Retinal pigment epithelial cell (primary cell): ENCODE results near the gene UNC5C.

Experiments used
- DNase-seq: peaks from one replicate; pipeline ENCODE4 v3.0.0-alpha.2; 2010; ENCODE audit warnings: low read depth
- H3K4me3 ChIP-seq: 2 replicates; pipeline ENCODE4 v1.5.1; 2011; ENCODE audit warnings: mild to moderate bottlenecking, low read length, control low read depth, moderate library complexity
- CTCF ChIP-seq: conservative IDR thresholded peaks from 2 replicates; pipeline ENCODE4 v1.5.1; 2011; ENCODE audit warnings: low read depth, low read length, control low read depth, inconsistent platforms

The UNC5C gene

GRCh38 chr4:95472534-95472933 lies 76.2 kb downstream of the UNC5C start:
- no peak overlapping the region for H3K4me3 ChIP-seq
- DNase-seq, result no peak
- no peak for TF ChIP-seq CTCF

- TF ChIP-seq CTCF, result no peak
- DNase-seq, result no peak
- no peak overlapping the region for H3K4me3 ChIP-seq
Measured at GRCh38 chr4:95470622-95471021, 78.2 kb downstream of the UNC5C start.

GRCh38 chr4:95469617-95470016 lies 79.2 kb downstream of the UNC5C start:
- DNase-seq, result no peak
- no peak overlapping the region for H3K4me3 ChIP-seq
- no peak for TF ChIP-seq CTCF

- no peak for TF ChIP-seq CTCF
- H3K4me3 ChIP-seq, result no peak overlapping the region
- no peak for DNase-seq
Measured at GRCh38 chr4:95466791-95467190, 82.0 kb downstream of the UNC5C start.

- no peak for TF ChIP-seq CTCF
- no peak for DNase-seq
- no peak overlapping the region for H3K4me3 ChIP-seq
Measured at GRCh38 chr4:95465010-95465409, 83.8 kb downstream of the UNC5C start.

GRCh38 chr4:95462921-95463320 lies 85.9 kb downstream of the UNC5C start:
- no peak for DNase-seq
- no peak overlapping the region for H3K4me3 ChIP-seq
- no peak for TF ChIP-seq CTCF

- no peak for DNase-seq
- no peak overlapping the region for H3K4me3 ChIP-seq
- TF ChIP-seq CTCF, result no peak
Measured at GRCh38 chr4:95457353-95457752, 91.4 kb downstream of the UNC5C start.
